Activated T-cell treated with anti-CD3 and anti-CD28 coated beads, Interleukin-2, amount 50 U/mL, for 48 hours (primary cell): ENCODE results near the gene EMC10.
A peak's percentile ranks its signal among the peaks of the same experiment; 100 is the strongest.
"Not testable (repeated sequence)": the region's sequence is repeated elsewhere in the genome, so short reads cannot be mapped to it uniquely, and the experiment has no call there.

Experiments used
- DNase-seq, 2 experiments: peaks; one replicate each; pipeline ENCODE4 v3.0.0-alpha.2; 2020

The EMC10 gene

GRCh38 chr19:50476224-50476906 lies at the start of gene EMC10, which contains the start of gene GARIN5A:
EMC10 (plus strand) TSS chr19:50476507; CDS start chr19:50476545, 38 bp downstream.
GARIN5A (minus strand) TSS chr19:50476848; CDS start chr19:50476388, 460 bp downstream.
- peak; percentile 96 to 97 for DNase-seq

GRCh38 chr19:50427318-50427925 lies 48.9 kb upstream of the EMC10 start:
- DNase-seq, result no peak

GRCh38 chr19:50427997-50428425 lies 48.3 kb upstream of the EMC10 start:
- DNase-seq, result no peak

GRCh38 chr19:50428772-50429463 lies 47.4 kb upstream of the EMC10 start:
- no peak for DNase-seq

GRCh38 chr19:50430888-50431342 lies 45.4 kb upstream of the EMC10 start:
- no peak for DNase-seq

GRCh38 chr19:50431343-50432220 lies 44.7 kb upstream of the EMC10 start:
- peak; percentile 94 to 95 for DNase-seq

- no peak for DNase-seq
These were observed 43.9 kb upstream of the EMC10 start, which contains the start of gene MYBPC2 for GRCh38 chr19:50432221-50433028. MYBPC2 (plus strand) TSS chr19:50432892; CDS start chr19:50432954, 62 bp downstream.

- DNase-seq, result no peak
These were observed 42.8 kb upstream of the EMC10 start for GRCh38 chr19:50433201-50434180.

GRCh38 chr19:50434525-50434924 lies 41.8 kb upstream of the EMC10 start:
- no peak for DNase-seq

GRCh38 chr19:50435221-50435620 lies 41.1 kb upstream of the EMC10 start:
- DNase-seq, result no peak

GRCh38 chr19:50435627-50436026 lies 40.7 kb upstream of the EMC10 start:
- DNase-seq, result no peak

- DNase-seq, result no peak
These were observed 38.4 kb upstream of the EMC10 start for GRCh38 chr19:50437862-50438449.

- DNase-seq, result not testable (repeated sequence)
These were observed 37.2 kb upstream of the EMC10 start for GRCh38 chr19:50439130-50439529.

GRCh38 chr19:50444059-50444458 lies 32.2 kb upstream of the EMC10 start:
- no peak for DNase-seq

GRCh38 chr19:50447053-50447452 lies 29.3 kb upstream of the EMC10 start:
- DNase-seq, result no peak

- DNase-seq, result no peak
These were observed 28.6 kb upstream of the EMC10 start for GRCh38 chr19:50447750-50448149.

- no peak for DNase-seq
These were observed 26.9 kb upstream of the EMC10 start for GRCh38 chr19:50449236-50449899.

- DNase-seq, result no peak
These were observed 25.7 kb upstream of the EMC10 start for GRCh38 chr19:50450369-50451222.

- DNase-seq, result no peak
These were observed 25.1 kb upstream of the EMC10 start for GRCh38 chr19:50451223-50451534.
